Karpas-422 (cell line): ENCODE results near the gene SUPT5H. TPM values are rescaled to one million over a fixed set of nuclear protein-coding genes. Genes with fewer than 3 reads are reported as not detected.
"Not testable (repeated sequence)": the region's sequence is repeated elsewhere in the genome, so short reads cannot be mapped to it uniquely, and the experiment has no call there.

Experiments used
- DNase-seq: peaks from one replicate; pipeline ENCODE4 v3.0.0-alpha.2; 2015
- H2AFZ ChIP-seq: fragments of 200-600 bp; sonication (generic); 2 replicates; pipeline ENCODE4 v1.6.1; 2014; ENCODE audit warnings: antibody characterized with exemption, low read length, mixed read lengths
- H3K27ac ChIP-seq: fragments of 200-600 bp; sonication (generic); 2 replicates; pipeline ENCODE4 v1.5.1; 2014; ENCODE audit warnings: mild to moderate bottlenecking, low read length, moderate library complexity
- H3K27me3 ChIP-seq: fragments of 200-600 bp; sonication (generic); 2 replicates; pipeline ENCODE4 v1.6.1; 2014; ENCODE audit warnings: low read length, mixed read lengths
- H3K36me3 ChIP-seq: fragments of 200-600 bp; sonication (generic); 2 replicates; pipeline ENCODE4 v1.6.1; 2014; ENCODE audit warnings: low read length, mixed read lengths; ENCODE audit not compliant: insufficient read depth
- H3K4me1 ChIP-seq: fragments of 200-600 bp; sonication (generic); 2 replicates; pipeline ENCODE4 v1.6.1; 2014; ENCODE audit warnings: mild to moderate bottlenecking, low read length, mixed read lengths
- H3K4me2 ChIP-seq: fragments of 200-600 bp; sonication (generic); 2 replicates; pipeline ENCODE4 v1.6.1; 2014; ENCODE audit warnings: low read length, low read depth, mild to moderate bottlenecking; ENCODE audit not compliant: poor library complexity, severe bottlenecking
- H3K4me3 ChIP-seq: fragments of 200-600 bp; sonication (generic); 2 replicates; pipeline ENCODE4 v1.5.1; 2014; ENCODE audit warnings: mild to moderate bottlenecking, antibody characterized with exemption, low read length, mixed read lengths
- H3K79me2 ChIP-seq: fragments of 200-600 bp; sonication (generic); 2 replicates; pipeline ENCODE4 v1.6.1; 2014; ENCODE audit warnings: mild to moderate bottlenecking, low read length, mixed read lengths
- H3K9ac ChIP-seq: fragments of 200-600 bp; sonication (generic); 2 replicates; pipeline ENCODE4 v1.6.0; 2014; ENCODE audit warnings: low read length
- H3K9me2 ChIP-seq: fragments of 200-600 bp; sonication (generic), shearing (Covaris generic); replicated peaks from 2 replicates; pipeline ENCODE4 v1.6.0; 2014; ENCODE audit warnings: mild to moderate bottlenecking, low read length, moderate library complexity; ENCODE audit not compliant: insufficient read depth
- H3K9me3 ChIP-seq: fragments of 300-700, 200-600 bp; sonication (generic); 2 replicates; pipeline ENCODE4 v1.6.1; 2014; ENCODE audit warnings: low read length, mixed read lengths
- H4K20me1 ChIP-seq: fragments of 200-600 bp; sonication (generic); 2 replicates; pipeline ENCODE4 v1.6.1; 2014; ENCODE audit warnings: mild to moderate bottlenecking, antibody characterized with exemption, low read length, low read depth; ENCODE audit not compliant: insufficient read depth
- total RNA-seq: library from RNA; depleted of rRNA; stranded (reverse); fragments of >200 nt; shearing (Covaris generic); gene quantifications from 2 replicates; pipeline ENCODE4 v1.2.3, GENCODE V29; 2014; ENCODE audit warnings: low replicate concordance

The SUPT5H gene
- total RNA-seq, 1 experiment from 2014 or later = 55.3 TPM

DNA sequence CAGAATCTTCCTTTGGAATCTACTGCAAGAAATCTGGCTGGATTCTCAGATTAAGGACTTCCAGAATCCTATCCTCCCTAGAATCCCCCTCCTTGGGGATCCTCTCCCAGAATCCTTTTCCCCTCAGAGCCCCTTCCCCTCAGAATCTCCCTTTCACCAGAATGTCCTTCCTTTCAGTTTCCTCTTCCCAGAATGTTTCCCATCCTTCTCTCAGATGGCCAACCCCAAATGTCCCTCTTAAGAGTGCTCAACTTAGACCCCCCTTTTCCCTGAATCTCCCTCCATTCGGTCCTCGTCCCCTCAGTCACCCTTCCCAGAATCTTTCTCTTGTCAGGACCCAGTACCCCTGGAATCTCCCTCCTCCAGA, 9.0 kb upstream of the SUPT5H start:
- peaks cover 25% of the 10 kb centered on the region for H3K36me3 ChIP-seq
- no peak overlapping the region for H2AFZ ChIP-seq
- no peaks in the 10 kb centered on the region for H3K27me3 ChIP-seq
- H3K4me1 ChIP-seq = peaks cover 46% of the 10 kb centered on the region
- no peak for DNase-seq
- H3K9me2 ChIP-seq = no peaks in the 10 kb centered on the region
- H3K4me3 ChIP-seq = peak overlapping the region; percentile 99
- peak overlapping the region; percentile 100 for H3K4me2 ChIP-seq
- peak overlapping the region; percentile 90 for H3K27ac ChIP-seq
- peaks cover 19% of the 10 kb centered on the region for H4K20me1 ChIP-seq
- H3K79me2 ChIP-seq = peaks cover 29% of the 10 kb centered on the region
- peak overlapping the region; percentile 99 for H3K9ac ChIP-seq
- H3K9me3 ChIP-seq = no peaks in the 10 kb centered on the region

DNA sequence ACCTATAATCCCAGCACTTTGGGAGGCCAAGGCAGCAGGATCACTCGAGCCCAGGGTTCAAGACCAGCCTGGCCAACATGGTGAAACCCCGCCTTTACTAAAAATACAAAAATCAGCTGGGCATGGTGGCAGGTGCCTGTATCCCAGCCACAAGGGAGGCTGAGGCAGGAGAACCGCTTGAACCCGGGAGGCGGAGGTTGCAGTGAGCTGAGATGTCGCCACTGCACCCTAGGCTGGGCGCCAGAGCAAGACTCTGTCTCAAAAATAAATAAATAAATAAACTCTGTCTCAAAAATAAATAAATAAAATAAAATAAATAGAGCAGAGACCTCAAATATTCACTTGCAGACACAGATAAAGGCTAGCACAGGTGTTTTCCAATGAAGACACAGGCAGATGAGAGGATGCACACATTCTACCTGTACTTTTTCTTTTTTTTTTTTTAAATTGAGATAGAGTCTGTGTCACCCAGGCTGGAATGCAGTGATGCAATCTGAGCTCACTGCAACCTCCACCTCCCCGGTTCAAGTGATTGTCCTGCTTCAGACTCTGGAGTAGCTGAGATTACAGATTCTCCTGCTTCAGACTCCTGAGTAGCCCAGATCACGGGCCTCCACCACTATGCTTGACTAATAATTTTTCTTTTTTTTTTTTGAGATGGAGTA, 7.0 kb upstream of the SUPT5H start:
- Histone ChIP-seq H3K4me1 (peaks cover 52% of the 10 kb centered on the region), H4K20me1 (peaks cover 15% of the 10 kb centered on the region), H3K27ac (no peak overlapping the region; the same call in 1 of the 2 replicates), H3K4me3 (no peak overlapping the region), H3K9me3 (no peaks in the 10 kb centered on the region), H3K36me3 (peaks cover 16% of the 10 kb centered on the region), H3K4me2 (no peak overlapping the region), H3K27me3 (no peaks in the 10 kb centered on the region), H3K79me2 (peaks cover 29% of the 10 kb centered on the region), H3K9ac (no peak overlapping the region), H3K9me2 (no peaks in the 10 kb centered on the region), H2AFZ (no peak overlapping the region)
- no peak for DNase-seq

DNA sequence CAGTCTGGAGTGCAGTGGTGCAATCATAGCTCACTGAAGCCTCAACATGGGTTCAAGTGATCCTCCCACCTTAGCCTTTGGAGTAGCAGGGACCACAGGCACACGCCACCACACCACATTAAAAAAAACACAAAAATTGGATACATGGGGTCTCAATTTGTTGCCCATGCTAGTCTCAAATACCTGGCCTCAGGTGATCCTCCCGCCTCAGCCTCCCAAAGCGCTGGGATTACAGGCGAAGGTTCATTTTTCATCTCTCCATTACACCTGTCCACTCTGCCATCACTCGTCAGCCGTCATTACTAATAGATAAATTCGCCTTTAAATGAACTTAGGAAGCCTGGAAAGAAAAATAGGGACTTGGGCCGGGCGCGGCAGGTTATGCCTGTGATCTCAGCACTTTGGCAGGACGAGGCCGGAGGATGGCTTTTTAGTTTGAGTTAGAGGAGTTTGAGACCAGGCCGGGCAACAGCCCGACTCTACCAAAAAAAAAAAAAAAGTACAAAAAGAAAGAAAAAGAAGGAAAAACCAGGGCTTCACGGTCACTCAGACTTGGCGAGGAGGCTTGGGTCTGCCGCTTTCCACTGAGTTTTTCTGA, 685 bp upstream of the SUPT5H start:
- Histone ChIP-seq H3K9me3 (no peaks in the 10 kb centered on the region), H3K27me3 (no peaks in the 10 kb centered on the region), H3K4me2 (peak overlapping the region; percentile 99), H2AFZ (no peak overlapping the region), H3K79me2 (peaks cover 50% of the 10 kb centered on the region), H3K4me1 (peaks cover 59% of the 10 kb centered on the region), H3K36me3 (0 out of 2 replicates have a peak, but pooled peaks cover 3% of the 10 kb centered on the region), H3K27ac (peak overlapping the region; percentile 84), H3K9ac (peak overlapping the region; percentile 100), H4K20me1 (peaks cover 3% of the 10 kb centered on the region; the same call in 1 of the 2 replicates), H3K4me3 (peak overlapping the region; percentile 100), H3K9me2 (no peaks in the 10 kb centered on the region)
- peak; percentile 51 for DNase-seq

DNA sequence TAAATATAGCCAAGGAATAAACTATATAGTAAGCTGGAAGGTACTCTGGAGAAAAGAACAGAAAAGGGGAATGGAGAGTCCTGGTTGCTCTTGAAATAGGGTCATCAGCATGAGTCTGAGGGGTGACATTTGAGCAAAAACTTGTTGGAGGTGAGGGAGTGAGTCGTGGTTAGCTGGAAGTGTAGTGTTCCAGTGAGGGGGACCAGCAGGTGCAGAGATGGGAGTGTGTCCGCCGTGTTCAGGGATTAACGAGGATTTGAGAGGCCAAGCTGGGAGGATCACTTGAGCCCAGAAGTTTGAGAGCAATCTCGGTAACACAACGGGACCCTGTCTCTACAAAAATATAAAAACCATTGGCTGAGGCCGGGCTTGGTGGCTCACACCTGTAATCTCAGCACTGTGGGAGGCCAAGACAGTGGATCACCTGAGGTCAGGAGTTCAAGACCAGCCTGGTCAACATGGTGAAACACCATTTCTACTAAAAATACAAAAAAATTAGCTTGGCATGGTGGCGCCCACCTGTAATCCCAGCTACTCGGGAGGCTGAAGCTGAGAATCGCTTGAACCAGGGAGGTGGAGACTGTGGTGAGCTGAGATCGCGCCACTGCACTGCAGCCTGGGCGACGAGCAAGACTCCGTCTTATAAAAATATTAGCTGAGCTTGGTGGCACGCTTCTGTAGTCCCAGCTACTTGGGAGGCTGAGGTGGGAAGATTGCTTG, 1.1 kb downstream of the SUPT5H start:
- Histone ChIP-seq H3K4me2 (peak overlapping the region; percentile 99), H3K36me3 (peaks cover 9% of the 10 kb centered on the region; the same call in 1 of the 2 replicates), H3K27me3 (no peaks in the 10 kb centered on the region), H3K9me2 (no peaks in the 10 kb centered on the region), H2AFZ (no peak overlapping the region), H3K27ac (peak overlapping the region; percentile 71; the same call in 1 of the 2 replicates), H4K20me1 (peaks cover 14% of the 10 kb centered on the region; the same call in 1 of the 2 replicates), H3K9ac (peak overlapping the region; percentile 100), H3K4me3 (peak overlapping the region; percentile 100), H3K79me2 (peaks cover 69% of the 10 kb centered on the region), H3K4me1 (peaks cover 41% of the 10 kb centered on the region), H3K9me3 (no peaks in the 10 kb centered on the region)
- DNase-seq = no peak

DNA sequence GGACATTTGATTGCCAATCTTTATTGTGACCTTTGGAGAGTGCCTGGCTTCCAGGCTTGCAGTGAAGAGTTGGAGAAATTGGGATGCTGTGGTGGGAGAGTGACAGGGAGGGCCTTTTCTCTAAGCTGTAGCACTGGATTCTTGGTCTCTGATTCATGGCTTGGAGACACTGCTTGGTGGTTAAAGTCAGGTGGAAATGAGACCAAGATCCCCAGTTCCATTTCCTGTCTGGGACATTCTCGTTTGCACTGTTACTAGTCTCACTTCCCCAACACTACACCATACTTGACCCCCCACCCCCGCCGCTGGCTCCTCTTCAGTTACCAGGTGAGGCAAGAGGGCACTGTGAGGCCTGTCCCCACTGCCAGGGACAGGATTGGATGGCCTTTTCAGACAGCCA, 2.9 kb downstream of the SUPT5H start:
- H3K4me2 ChIP-seq = peak overlapping the region; percentile 99

DNA sequence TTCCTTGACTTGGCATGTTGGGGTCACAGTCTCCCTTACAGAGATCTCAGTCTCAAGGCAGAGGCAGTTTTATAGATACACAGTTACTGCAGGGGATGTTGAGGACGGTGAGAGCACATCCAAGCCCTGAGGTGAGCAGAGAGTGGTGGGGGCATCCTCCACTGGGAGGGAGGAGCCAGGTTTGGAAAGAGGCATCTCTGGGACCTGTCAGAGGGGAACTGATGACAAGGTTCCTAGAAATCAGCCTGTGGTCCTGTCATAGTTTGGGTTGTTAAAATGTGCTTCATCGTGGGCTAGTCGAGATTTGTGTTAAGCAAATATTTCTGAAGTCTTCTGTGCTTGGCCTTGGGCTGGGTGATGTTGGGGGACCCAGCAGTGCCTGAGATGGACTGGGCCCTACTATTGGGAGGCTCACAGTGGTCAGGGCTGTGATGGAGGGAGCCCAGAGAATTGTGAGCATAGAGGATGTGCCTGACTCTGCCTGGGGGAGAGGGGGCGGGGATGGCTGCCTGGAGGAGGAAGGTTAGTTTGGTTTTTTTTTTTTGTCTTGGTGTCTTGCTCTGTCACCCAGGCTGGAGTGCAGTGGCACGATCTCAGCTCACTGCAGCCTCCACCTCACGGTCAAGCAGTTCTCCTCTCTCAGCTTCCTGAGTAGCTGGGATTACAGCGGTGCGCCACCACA, 3.9 kb downstream of the SUPT5H start:
- peaks cover 25% of the 10 kb centered on the region for H4K20me1 ChIP-seq
- no peak overlapping the region for H3K27ac ChIP-seq
- H3K4me1 ChIP-seq = peaks cover 35% of the 10 kb centered on the region
- H3K4me3 ChIP-seq = no peak overlapping the region
- H3K9me3 ChIP-seq = no peaks in the 10 kb centered on the region
- H2AFZ ChIP-seq = no peak overlapping the region
- H3K79me2 ChIP-seq = peaks cover 94% of the 10 kb centered on the region
- peaks cover 18% of the 10 kb centered on the region for H3K36me3 ChIP-seq
- no peak for DNase-seq
- no peak overlapping the region for H3K4me2 ChIP-seq
- H3K27me3 ChIP-seq = no peaks in the 10 kb centered on the region
- H3K9me2 ChIP-seq = no peaks in the 10 kb centered on the region
- peak overlapping the region; percentile 12; the same call in 1 of the 2 replicates for H3K9ac ChIP-seq

More for the DNA sequence above, 2.9 kb downstream of the SUPT5H start:
- H4K20me1 ChIP-seq = peaks cover 25% of the 10 kb centered on the region
- peak; percentile 69 for DNase-seq
- peak overlapping the region; percentile 100 for H3K9ac ChIP-seq
- H3K27me3 ChIP-seq = no peaks in the 10 kb centered on the region
- peak overlapping the region; percentile 52 for H3K27ac ChIP-seq
- H3K79me2 ChIP-seq = peaks cover 86% of the 10 kb centered on the region
- H3K4me1 ChIP-seq = peaks cover 36% of the 10 kb centered on the region
- peaks cover 18% of the 10 kb centered on the region for H3K36me3 ChIP-seq
- H2AFZ ChIP-seq = no peak overlapping the region
- H3K9me2 ChIP-seq = no peaks in the 10 kb centered on the region
- no peaks in the 10 kb centered on the region for H3K9me3 ChIP-seq
- H3K4me3 ChIP-seq = peak overlapping the region; percentile 45

DNA sequence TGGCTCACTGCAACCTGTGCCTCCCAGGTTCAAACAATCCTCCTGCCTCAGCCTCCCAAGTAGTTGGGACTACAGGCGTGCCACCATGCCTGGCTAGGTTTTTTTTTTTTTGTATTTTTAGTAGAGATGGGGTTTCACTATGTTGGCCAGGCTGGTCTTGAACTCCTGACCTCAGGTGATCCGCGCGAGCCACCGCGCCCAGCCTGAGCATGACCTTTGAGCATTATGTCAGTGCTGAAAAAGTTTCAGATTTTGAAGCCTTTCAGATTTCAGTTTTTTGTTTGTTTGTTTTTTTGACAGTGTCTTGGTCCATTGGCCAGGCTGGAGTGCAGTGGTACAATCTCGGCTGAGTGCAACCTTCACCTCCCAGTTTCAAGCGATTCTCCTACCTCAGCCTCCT, 5.9 kb downstream of the SUPT5H start:
- not testable (repeated sequence) for H3K9me2 ChIP-seq, H3K4me3 ChIP-seq, H3K27me3 ChIP-seq, H3K27ac ChIP-seq, H3K9ac ChIP-seq, H3K4me2 ChIP-seq, H3K9me3 ChIP-seq, DNase-seq, H2AFZ ChIP-seq
- H4K20me1 ChIP-seq = peaks cover 25% of the 10 kb centered on the region
- H3K36me3 ChIP-seq = peaks cover 18% of the 10 kb centered on the region
- H3K79me2 ChIP-seq = peaks cover 84% of the 10 kb centered on the region
- H3K4me1 ChIP-seq = peaks cover 32% of the 10 kb centered on the region
